Parathyroid adenoma (tissue), 2 donors: Measurements from ENCODE around the gene BRMS1L.

Source experiments
- H2AFZ ChIP-seq: fragments of 300-600 bp; sonication (generic); one replicate; pipeline ENCODE4 v1.7.0; 2017; ENCODE audit warnings: antibody characterized with exemption, mild to moderate bottlenecking
- H3K27ac ChIP-seq: fragments of 300-600 bp; sonication (generic); one replicate; pipeline ENCODE4 v1.7.0; 2017
- H3K27me3 ChIP-seq: fragments of 300-600 bp; sonication (generic); one replicate; pipeline ENCODE4 v1.7.0; 2017; ENCODE audit warnings: low read length; ENCODE audit not compliant: control insufficient read depth, insufficient read depth
- H3K36me3 ChIP-seq: fragments of 300-600 bp; sonication (generic); one replicate; pipeline ENCODE4 v1.7.0; 2017; ENCODE audit warnings: low read length; ENCODE audit not compliant: control insufficient read depth, insufficient read depth
- H3K4me1 ChIP-seq: fragments of 300-600 bp; sonication (generic); one replicate; pipeline ENCODE4 v1.7.0; 2017; ENCODE audit warnings: control low read depth
- H3K4me2 ChIP-seq: fragments of 300-600 bp; sonication (generic); one replicate; pipeline ENCODE4 v1.7.0; 2017; ENCODE audit warnings: low read length
- H3K4me3 ChIP-seq: fragments of 300-600 bp; sonication (generic); one replicate; pipeline ENCODE4 v1.7.0; 2017; ENCODE audit warnings: low read depth, low read length
- H3K79me2 ChIP-seq: fragments of 300-600 bp; sonication (generic); one replicate; pipeline ENCODE4 v1.7.0; 2017; ENCODE audit warnings: control low read depth
- H3K9ac ChIP-seq: fragments of 300-600 bp; sonication (generic); one replicate; pipeline ENCODE4 v1.7.0; 2017; ENCODE audit warnings: mild to moderate bottlenecking
- H3K9me3 ChIP-seq: fragments of 300-600 bp; sonication (generic); one replicate; pipeline ENCODE4 v1.7.0; 2017; ENCODE audit warnings: low read length; ENCODE audit not compliant: control insufficient read depth
- CTCF ChIP-seq: fragments of 300-600 bp; sonication (generic); IDR thresholded peaks from one replicate; pipeline ENCODE4 v1.7.0; 2017; ENCODE audit warnings: antibody characterized with exemption, mild to moderate bottlenecking
- donor health status: primary hyperparathyroidism.

Gene BRMS1L

GRCh38 chr14:35878272-35879150 lies 52.4 kb downstream of the BRMS1L start:
- TF ChIP-seq CTCF: no peak

GRCh38 chr14:35879151-35879648 lies 53.1 kb downstream of the BRMS1L start:
- H2AFZ ChIP-seq: no peak overlapping the region
- no peaks in the 10 kb centered on the region for H3K4me1 ChIP-seq
- H3K4me3 ChIP-seq: no peak overlapping the region
- no peak overlapping the region for H3K4me2 ChIP-seq
- no peaks in the 10 kb centered on the region for H3K27me3 ChIP-seq
- no peaks in the 10 kb centered on the region for H3K79me2 ChIP-seq
- no peak for TF ChIP-seq CTCF
- no peaks in the 10 kb centered on the region for H3K36me3 ChIP-seq
- no peak overlapping the region for H3K9ac ChIP-seq
- no peaks in the 10 kb centered on the region for H3K9me3 ChIP-seq
- H3K27ac ChIP-seq: no peak overlapping the region

More at GRCh38 chr14:35878272-35879150, 52.4 kb downstream of the BRMS1L start:
- H3K9ac ChIP-seq: no peak overlapping the region
- no peaks in the 10 kb centered on the region for H3K79me2 ChIP-seq
- H2AFZ ChIP-seq: no peak overlapping the region
- no peak overlapping the region for H3K27ac ChIP-seq
- no peak overlapping the region for H3K4me3 ChIP-seq
- no peak overlapping the region for H3K4me2 ChIP-seq
- no peaks in the 10 kb centered on the region for H3K4me1 ChIP-seq
- H3K9me3 ChIP-seq: no peaks in the 10 kb centered on the region
- H3K27me3 ChIP-seq: no peaks in the 10 kb centered on the region
- H3K36me3 ChIP-seq: no peaks in the 10 kb centered on the region

- Histone ChIP-seq H3K36me3 (no peaks in the 10 kb centered on the region), H3K9ac (no peak overlapping the region), H3K79me2 (no peaks in the 10 kb centered on the region), H3K4me3 (no peak overlapping the region), H3K27me3 (no peaks in the 10 kb centered on the region), H3K4me2 (no peak overlapping the region), H3K4me1 (no peaks in the 10 kb centered on the region), H2AFZ (no peak overlapping the region), H3K27ac (no peak overlapping the region), H3K9me3 (no peaks in the 10 kb centered on the region)
- TF ChIP-seq CTCF: peak; percentile 17
Observed at GRCh38 chr14:35879654-35880249, 53.6 kb downstream of the BRMS1L start.

GRCh38 chr14:35881280-35881679 lies 55.1 kb downstream of the BRMS1L start:
- H3K36me3 ChIP-seq: no peaks in the 10 kb centered on the region
- no peaks in the 10 kb centered on the region for H3K79me2 ChIP-seq
- no peak overlapping the region for H3K9ac ChIP-seq
- H3K4me3 ChIP-seq: no peak overlapping the region
- no peak for TF ChIP-seq CTCF
- H3K9me3 ChIP-seq: no peaks in the 10 kb centered on the region
- H3K27ac ChIP-seq: no peak overlapping the region
- no peaks in the 10 kb centered on the region for H3K27me3 ChIP-seq
- no peaks in the 10 kb centered on the region for H3K4me1 ChIP-seq
- no peak overlapping the region for H3K4me2 ChIP-seq
- H2AFZ ChIP-seq: no peak overlapping the region
